K562 (cell line): ENCODE data around the gene STC2. TPM values are rescaled to one million over a fixed set of nuclear protein-coding genes. Genes with fewer than 3 reads are reported as not detected.
A peak's percentile ranks its signal among the peaks of the same experiment; 100 is the strongest.

Source experiments
- ATAC-seq: fragments of 200-7000 bp; cut with Tn5 transposase; 3 replicates; pipeline ENCODE4 v1.9.1; 2020; ENCODE audit warnings: moderate library complexity
- BruUV-seq: library from RNA; stranded (reverse); fragments of 400-500 nt; replicated peaks from 2 replicates; lab custom pipeline; 2021; lab: Mats Ljungman, UMichigan
- CTCF ChIA-PET: fragments of 300-600 bp; formaldehyde crosslinking; extraction: SDS; loops from one replicate; lab custom pipeline; 2021; ENCODE audit warnings: low intra/inter-chr PET ratio; lab: Yijun Ruan, JAX
- POLR2A ChIA-PET: fragments of 300-600, 350-650 bp; sonication (Branson Sonifier 250); formaldehyde crosslinking; extraction: SDS; loops from one replicate; lab custom pipeline; 2021; ENCODE audit warnings: antibody characterized with exemption, inconsistent platforms; lab: Yijun Ruan, JAX
- DNase-seq, 4 experiments: peaks; one replicate each; pipeline versions ENCODE4 v3.0.0 to v3.0.0-alpha.2; 2011 to 2018; ENCODE audit warnings: low spot score in 3 of 4, mixed read lengths in 3 of 4; ENCODE audit errors: extremely low read depth in 1 of 4
- FAIRE-seq: peaks from 2 replicates; lab custom pipeline; 2011; peaks lifted over from hg19 to GRCh38; lab: Jason Lieb, UNC
- H2AFZ ChIP-seq: 2 replicates; pipeline ENCODE4 v1.6.0; 2011; ENCODE audit warnings: low read depth, low read length, control low read depth, inconsistent platforms
- H3K27ac ChIP-seq: fragments of 200-600 bp; 3 replicates; pipeline ENCODE4 v1.8.0; 2011; ENCODE audit warnings: low read depth, mild to moderate bottlenecking, control low read depth, inconsistent platforms, low read length, moderate library complexity, mixed read lengths; ENCODE audit errors: extremely low read depth
- H3K27me3 ChIP-seq, 2 experiments: fragments of 300-600 bp in 1 of 2; 2 replicates in 1 of 2; 3 replicates in 1 of 2; pipeline versions ENCODE4 v1.6.0 to v1.8.0; 2011; ENCODE audit warnings: inconsistent platforms in 2 of 2, low read length in 2 of 2, mild to moderate bottlenecking in 1 of 2, mixed read lengths in 1 of 2, moderate library complexity in 1 of 2; ENCODE audit not compliant: control insufficient read depth in 2 of 2, insufficient read depth in 2 of 2
- H3K36me3 ChIP-seq: fragments of 300-600 bp; 3 replicates; pipeline ENCODE4 v1.8.0; 2011; ENCODE audit warnings: mild to moderate bottlenecking, low read length, inconsistent platforms; ENCODE audit not compliant: control insufficient read depth, insufficient read depth
- H3K4me1 ChIP-seq, 2 experiments: fragments of 200-600 bp in 1 of 2; replicated peaks in 1 of 2; 2 replicates in 1 of 2; 3 replicates in 1 of 2; pipeline versions ENCODE4 v1.5.1 to v1.8.0; 2011; ENCODE audit warnings: inconsistent platforms in 2 of 2, low read length in 2 of 2, mild to moderate bottlenecking in 1 of 2, mixed read lengths in 1 of 2, moderate library complexity in 1 of 2; ENCODE audit not compliant: control insufficient read depth in 2 of 2, insufficient read depth in 2 of 2
- H3K4me2 ChIP-seq: 2 replicates; pipeline ENCODE4 v1.6.1; 2011; ENCODE audit warnings: low read length, control low read depth, inconsistent platforms, mixed read lengths; ENCODE audit not compliant: insufficient read depth
- H3K4me3 ChIP-seq: fragments of 200-600 bp; sonication (generic), shearing (Covaris generic); 2 replicates; pipeline ENCODE4 v1.5.1; 2016; ENCODE audit warnings: control low read depth, inconsistent platforms
- H3K79me2 ChIP-seq: fragments of 200-600 bp; 3 replicates; pipeline ENCODE4 v1.8.0; 2011; ENCODE audit warnings: low read length, inconsistent platforms; ENCODE audit not compliant: control insufficient read depth, insufficient read depth
- H3K9ac ChIP-seq, 2 experiments: 2 replicates each; pipeline versions ENCODE4 v1.6.0 to v1.6.1; 2011; ENCODE audit warnings: low read depth in 2 of 2, low read length in 2 of 2, control low read depth in 1 of 2, inconsistent platforms in 1 of 2, mild to moderate bottlenecking in 1 of 2, mixed read lengths in 1 of 2; ENCODE audit not compliant: insufficient read depth in 1 of 2
- H3K9me1 ChIP-seq: one replicate; pipeline ENCODE4 v1.6.0; 2011; ENCODE audit warnings: inconsistent platforms, mild to moderate bottlenecking, low read length, moderate library complexity; ENCODE audit not compliant: control insufficient read depth, insufficient read depth
- H3K9me3 ChIP-seq: replicated peaks from 2 replicates; pipeline ENCODE4 v1.5.1; 2011; ENCODE audit warnings: low read depth, low read length, inconsistent platforms; ENCODE audit not compliant: control insufficient read depth, insufficient read depth
- H4K20me1 ChIP-seq: replicated peaks from 2 replicates; pipeline ENCODE4 v1.6.1; 2011; ENCODE audit warnings: low read length, inconsistent platforms, mixed read lengths; ENCODE audit not compliant: control insufficient read depth, insufficient read depth
- LEF1 ChIP-seq: fragments of 450-650 bp; IDR thresholded peaks from 2 replicates; pipeline ENCODE4 v1.6.1; 2016; ENCODE audit warnings: mild to moderate bottlenecking
- ZKSCAN8 ChIP-seq: fragments of 200-800 bp; sonication (Bioruptor generic); IDR thresholded peaks from 2 replicates; pipeline ENCODE4 v1.6.1; 2016; ENCODE audit warnings: missing genetic modification characterization, missing compliant biosample characterization
- WGBS: fragments of 100-300 bp; shearing (Covaris generic); methylation state at CpG from one replicate; pipeline ENCODE4 v1.1.6; 2016; ENCODE audit warnings: low coverage, mixed read lengths; ENCODE audit not compliant: insufficient coverage; ENCODE audit errors: missing lambda C conversion rate; 5-methylcytosine and 5-hydroxymethylcytosine counted together
- in situ Hi-C: fragments of 300-500 bp; cut with MboI; formaldehyde crosslinking; loops from 4 replicates; pipeline ENCODE4 v1.15.0; 2018; ENCODE audit warnings: inconsistent platforms, mixed read lengths
- intact Hi-C: fragments of 100-400 bp; cut with micrococcal nuclease; formaldehyde crosslinking; loops from 2 replicates; pipeline ENCODE4 v1.14.2; 2022
- polyA plus RNA-seq, 8 experiments: library from polyadenylated mRNA; depleted of rRNA in 4 of 8; stranded (reverse) in 5 of 8; unstranded in 3 of 8; fragments of >200 nt; fragmentation: Nextera tagmentation in 2 of 8; fragmentation: Illumina TruSeq in 1 of 8; extraction: Ambion mirVana in 2 of 8; extraction: Trizol in 1 of 8; gene quantifications; 2 replicates each; pipeline versions ENCODE4 v1.2.1 to v1.2.3, GENCODE V29; 2011 to 2014; ENCODE audit warnings: inconsistent platforms in 1 of 8, missing spikeins in 1 of 8
- total RNA-seq, 7 experiments: library from RNA; depleted of rRNA in 6 of 7; stranded (reverse); fragments of >200 nt in 6 of 7; fragmentation: Illumina TruSeq in 2 of 7; extraction: Trizol in 2 of 7; gene quantifications; 2 replicates each; pipeline versions ENCODE4 v1.2.1 to v1.2.3, GENCODE V29; 2011 to 2021; ENCODE audit warnings: low replicate concordance in 1 of 7
- TF ChIP-seq, protein P1 (sequence below): fragments of 200-800 bp; sonication (Bioruptor generic); IDR thresholded peaks from 2 replicates; pipeline ENCODE4 v1.6.1; 2017; ENCODE audit warnings: missing genetic modification characterization, missing compliant biosample characterization
- TF ChIP-seq, protein P2 (sequence below): sonication (generic); formaldehyde crosslinking; IDR thresholded peaks from 2 replicates; pipeline ENCODE4 v1.9.0; 2022; ENCODE audit warnings: mild to moderate bottlenecking, missing genetic modification reagents

STC2 gene
- total and polyA plus RNA-seq, 9 of the 15 experiments (the other 6 are each of a cell fraction or from before 2014, with no cell fraction given), result 0.62 to 31.7 (median 7.4) TPM

DNA sequence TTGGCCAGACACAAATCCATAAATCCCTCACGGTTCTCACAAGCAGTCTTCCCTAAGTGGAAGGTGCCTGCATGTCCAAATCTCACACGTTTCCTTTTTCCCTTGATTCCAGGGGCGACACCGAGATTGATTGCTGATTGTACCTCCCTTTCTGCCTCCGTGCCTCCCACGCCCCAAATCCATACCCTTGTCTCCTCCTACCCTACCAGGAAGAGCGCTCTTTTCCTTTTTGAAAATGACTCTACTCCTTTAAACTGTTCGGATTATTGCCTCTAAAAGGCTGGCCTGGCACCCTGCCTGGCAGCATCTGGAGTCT lies 4.5 kb downstream of the STC2 start:
- Histone ChIP-seq H3K4me1 (peaks cover 38 to 46% of the 10 kb centered on the region in 2 experiments), H2AFZ (peak overlapping the region; percentile 85), H3K36me3 (peaks cover 66% of the 10 kb centered on the region), H4K20me1 (no peaks in the 10 kb centered on the region)
- intact Hi-C loops, result loop anchor here (10.0 kb wide), 2 partner anchors 549 to 561 kb away; partner anchors contain the start of genes CPEB4 and DUSP1
- FAIRE-seq (no peak), ATAC-seq (no peak)
- CTCF ChIA-PET, result no interaction called here
- WGBS, result 47% methylated on average over 7 of the region's 8 CpGs
- in situ Hi-C loops, result no loop called here
- TF ChIP-seq, protein P1, sequence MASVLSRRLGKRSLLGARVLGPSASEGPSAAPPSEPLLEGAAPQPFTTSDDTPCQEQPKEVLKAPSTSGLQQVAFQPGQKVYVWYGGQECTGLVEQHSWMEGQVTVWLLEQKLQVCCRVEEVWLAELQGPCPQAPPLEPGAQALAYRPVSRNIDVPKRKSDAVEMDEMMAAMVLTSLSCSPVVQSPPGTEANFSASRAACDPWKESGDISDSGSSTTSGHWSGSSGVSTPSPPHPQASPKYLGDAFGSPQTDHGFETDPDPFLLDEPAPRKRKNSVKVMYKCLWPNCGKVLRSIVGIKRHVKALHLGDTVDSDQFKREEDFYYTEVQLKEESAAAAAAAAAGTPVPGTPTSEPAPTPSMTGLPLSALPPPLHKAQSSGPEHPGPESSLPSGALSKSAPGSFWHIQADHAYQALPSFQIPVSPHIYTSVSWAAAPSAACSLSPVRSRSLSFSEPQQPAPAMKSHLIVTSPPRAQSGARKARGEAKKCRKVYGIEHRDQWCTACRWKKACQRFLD (CRISPR knock-in tag), result no peak
- TF ChIP-seq ZKSCAN8 (CRISPR knock-in tag) (peak; percentile 67; the same call in 1 of the 2 replicates), LEF1 (0 out of 2 replicates have a peak, but pooled peaks have one; percentile 17)
- TF ChIP-seq, protein P2, sequence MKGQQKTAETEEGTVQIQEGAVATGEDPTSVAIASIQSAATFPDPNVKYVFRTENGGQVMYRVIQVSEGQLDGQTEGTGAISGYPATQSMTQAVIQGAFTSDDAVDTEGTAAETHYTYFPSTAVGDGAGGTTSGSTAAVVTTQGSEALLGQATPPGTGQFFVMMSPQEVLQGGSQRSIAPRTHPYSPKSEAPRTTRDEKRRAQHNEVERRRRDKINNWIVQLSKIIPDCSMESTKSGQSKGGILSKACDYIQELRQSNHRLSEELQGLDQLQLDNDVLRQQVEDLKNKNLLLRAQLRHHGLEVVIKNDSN, result no peak
- TF ChIP-seq, all 486 proteins: peak for 2
- Histone ChIP-seq H3K4me2 (peak overlapping the region; percentile 60), H3K4me3 (no peak overlapping the region; the same call in 1 of the 2 replicates), H3K9ac (peak overlapping the region; percentile 13 to 71), H3K79me2 (peaks cover 33% of the 10 kb centered on the region), H3K9me1 (no peaks in the 10 kb centered on the region), H3K9me3 (no peaks in the 10 kb centered on the region), H3K27ac (peak overlapping the region; percentile 75; the same call in 2 of the 3 replicates), H3K27me3 (no peaks in the 10 kb centered on the region)
- no TSS peak for BruUV-seq
- no peak for DNase-seq
- POLR2A ChIA-PET, result interaction anchor here (0.6 to 1.0 kb wide), 2 partner anchors 11 to 30 kb away, joined by 4 to 5 read pairs; no protein-coding TSS in a partner anchor
